ENCODE measurements around the gene THRAP3.
A peak's percentile ranks its signal among the peaks of the same experiment; 100 is the strongest.

Gene THRAP3

GRCh38 chr1:36322041-36322785 lies 98.0 kb downstream of the THRAP3 start:
- DNase-seq (ENCODE audit: insufficient read length) (no peak), FAIRE-seq (no peak)
- TF ChIP-seq POLR2A (IDR thresholded peaks at IDR 0.05; ENCODE audit: low read depth, low read length) (no peak), POLR2AphosphoS5 (IDR thresholded peaks at IDR 0.05; ENCODE audit: low read depth, low read length) (no peak), TAF1 (IDR thresholded peaks at IDR 0.05; ENCODE audit: borderline replicate concordance, low read depth, low read length) (no peak)

- FAIRE-seq (no peak), DNase-seq (ENCODE audit: insufficient read length) (peak; percentile 52)
- no peak for TF ChIP-seq POLR2AphosphoS5 (IDR thresholded peaks at IDR 0.05; ENCODE audit: low read depth, low read length)
- TF ChIP-seq POLR2A (IDR thresholded peaks at IDR 0.05; ENCODE audit: low read depth, low read length), result 0 out of 2 replicates have a peak, but pooled peaks have one; percentile 4
Measured at GRCh38 chr1:36322786-36323635, 98.8 kb downstream of the THRAP3 start.

- peak; percentile 90 for FAIRE-seq
- DNase-seq (ENCODE audit: insufficient read length), result peak; percentile 52
- no peak for TF ChIP-seq POLR2AphosphoS5 (IDR thresholded peaks at IDR 0.05; ENCODE audit: low read depth, low read length)
- no peak for TF ChIP-seq POLR2A (IDR thresholded peaks at IDR 0.05; ENCODE audit: low read depth, low read length)
- no peak for TF ChIP-seq TAF1 (IDR thresholded peaks at IDR 0.05; ENCODE audit: borderline replicate concordance, low read depth, low read length)
Measured at GRCh38 chr1:36323636-36324352, 99.6 kb downstream of the THRAP3 start, which contains the start of gene EVA1B. Gene EVA1B, minus strand, starts transcription at chr1:36323645. Its CDS starts 608 bp downstream, at chr1:36323037.

GRCh38 chr1:36324353-36324703 lies 100.1 kb downstream of the THRAP3 start:
- TF ChIP-seq TAF1 (IDR thresholded peaks at IDR 0.05; ENCODE audit: borderline replicate concordance, low read depth, low read length), result no peak
- no peak for TF ChIP-seq POLR2A (IDR thresholded peaks at IDR 0.05; ENCODE audit: low read depth, low read length)
- TF ChIP-seq POLR2AphosphoS5 (IDR thresholded peaks at IDR 0.05; ENCODE audit: low read depth, low read length), result no peak
- FAIRE-seq, result no peak
- DNase-seq (ENCODE audit: insufficient read length), result no peak

- no peak for FAIRE-seq
- DNase-seq (ENCODE audit: insufficient read length), result no peak
- no peak for TF ChIP-seq POLR2A (IDR thresholded peaks at IDR 0.05; ENCODE audit: low read depth, low read length)
- no peak for TF ChIP-seq POLR2AphosphoS5 (IDR thresholded peaks at IDR 0.05; ENCODE audit: low read depth, low read length)
- no peak for TF ChIP-seq TAF1 (IDR thresholded peaks at IDR 0.05; ENCODE audit: borderline replicate concordance, low read depth, low read length)
Measured at GRCh38 chr1:36326499-36326898, 102.3 kb downstream of the THRAP3 start.

- TF ChIP-seq TAF1 (IDR thresholded peaks at IDR 0.05; ENCODE audit: borderline replicate concordance, low read depth, low read length) (no peak), POLR2AphosphoS5 (IDR thresholded peaks at IDR 0.05; ENCODE audit: low read depth, low read length) (no peak), POLR2A (IDR thresholded peaks at IDR 0.05; ENCODE audit: low read depth, low read length) (no peak)
- FAIRE-seq, result no peak
- no peak for DNase-seq (ENCODE audit: insufficient read length)
Measured at GRCh38 chr1:36327421-36328087, 103.3 kb downstream of the THRAP3 start.

- FAIRE-seq (no peak), DNase-seq (ENCODE audit: insufficient read length) (no peak)
- TF ChIP-seq POLR2A (IDR thresholded peaks at IDR 0.05; ENCODE audit: low read depth, low read length) (no peak), TAF1 (IDR thresholded peaks at IDR 0.05; ENCODE audit: borderline replicate concordance, low read depth, low read length) (no peak), POLR2AphosphoS5 (IDR thresholded peaks at IDR 0.05; ENCODE audit: low read depth, low read length) (no peak)
Measured at GRCh38 chr1:36328088-36328480, 103.8 kb downstream of the THRAP3 start.

GRCh38 chr1:36328713-36329112 lies 104.5 kb downstream of the THRAP3 start:
- DNase-seq (ENCODE audit: insufficient read length) (no peak), FAIRE-seq (no peak)
- TF ChIP-seq POLR2A (IDR thresholded peaks at IDR 0.05; ENCODE audit: low read depth, low read length) (no peak), POLR2AphosphoS5 (IDR thresholded peaks at IDR 0.05; ENCODE audit: low read depth, low read length) (no peak), TAF1 (IDR thresholded peaks at IDR 0.05; ENCODE audit: borderline replicate concordance, low read depth, low read length) (no peak)

- FAIRE-seq, result no peak
- DNase-seq (ENCODE audit: insufficient read length), result no peak
- TF ChIP-seq POLR2AphosphoS5 (IDR thresholded peaks at IDR 0.05; ENCODE audit: low read depth, low read length) (no peak), TAF1 (IDR thresholded peaks at IDR 0.05; ENCODE audit: borderline replicate concordance, low read depth, low read length) (no peak), POLR2A (IDR thresholded peaks at IDR 0.05; ENCODE audit: low read depth, low read length) (no peak)
Measured at GRCh38 chr1:36329817-36330216, 105.6 kb downstream of the THRAP3 start.

GRCh38 chr1:36330940-36331339 lies 106.7 kb downstream of the THRAP3 start:
- DNase-seq (ENCODE audit: insufficient read length) (no peak), FAIRE-seq (no peak)
- no peak for TF ChIP-seq TAF1 (IDR thresholded peaks at IDR 0.05; ENCODE audit: borderline replicate concordance, low read depth, low read length)
- no peak for TF ChIP-seq POLR2AphosphoS5 (IDR thresholded peaks at IDR 0.05; ENCODE audit: low read depth, low read length)
- TF ChIP-seq POLR2A (IDR thresholded peaks at IDR 0.05; ENCODE audit: low read depth, low read length), result no peak

- TF ChIP-seq POLR2A (IDR thresholded peaks at IDR 0.05; ENCODE audit: low read depth, low read length) (no peak), POLR2AphosphoS5 (IDR thresholded peaks at IDR 0.05; ENCODE audit: low read depth, low read length) (no peak), TAF1 (IDR thresholded peaks at IDR 0.05; ENCODE audit: borderline replicate concordance, low read depth, low read length) (no peak)
- DNase-seq (ENCODE audit: insufficient read length) (no peak), FAIRE-seq (no peak)
Measured at GRCh38 chr1:36337830-36338229, 113.6 kb downstream of the THRAP3 start.

Data from GM12892 (cell line).